Osteocyte (in vitro differentiated cells): Measurements from ENCODE around the gene PPARA. TPM values are rescaled to one million over a fixed set of nuclear protein-coding genes. Genes with fewer than 3 reads are reported as not detected.
A peak's percentile ranks its signal among the peaks of the same experiment; 100 is the strongest.
"Not testable (repeated sequence)": the region's sequence is repeated elsewhere in the genome, so short reads cannot be mapped to it uniquely, and the experiment has no call there.

ENCODE experiments used
- DNase-seq: peaks from one replicate; pipeline ENCODE4 v3.0.0; 2021; ENCODE audit warnings: mixed read lengths; ENCODE audit not compliant: unreplicated experiment; ENCODE audit errors: extremely low spot score
- H3K27ac Mint-ChIP-seq: one replicate; pipeline ENCODE4 v1.8.0; 2021; ENCODE audit warnings: mild to moderate bottlenecking, mixed read lengths; ENCODE audit not compliant: unreplicated experiment
- H3K27me3 Mint-ChIP-seq: one replicate; pipeline ENCODE4 v1.8.0; 2021; ENCODE audit warnings: mixed read lengths; ENCODE audit not compliant: unreplicated experiment
- H3K36me3 Mint-ChIP-seq: one replicate; pipeline ENCODE4 v1.8.0; 2021; ENCODE audit warnings: mixed read lengths; ENCODE audit not compliant: unreplicated experiment
- H3K4me1 Mint-ChIP-seq: one replicate; pipeline ENCODE4 v1.8.0; 2021; ENCODE audit warnings: mixed read lengths; ENCODE audit not compliant: unreplicated experiment
- H3K4me3 Mint-ChIP-seq: one replicate; pipeline ENCODE4 v1.8.0; 2021; ENCODE audit warnings: mild to moderate bottlenecking, moderate library complexity, mixed read lengths; ENCODE audit not compliant: unreplicated experiment
- H3K9me3 Mint-ChIP-seq: one replicate; pipeline ENCODE4 v1.8.0; 2021; ENCODE audit warnings: mixed read lengths; ENCODE audit not compliant: unreplicated experiment
- total RNA-seq: library from RNA; stranded (reverse); gene quantifications from 2 replicates; pipeline ENCODE4 v1.2.1, GENCODE V29; 2021
- TF ChIP-seq, protein P1 (sequence below): fragments of 200-600 bp; sonication (generic); IDR thresholded peaks from 2 replicates; pipeline ENCODE4 v1.5.0; 2021; ENCODE audit warnings: antibody characterized with exemption, mild to moderate bottlenecking, moderate library complexity

Gene PPARA
- total RNA-seq, 1 donor from 2014 or later = 21.9 TPM

DNA sequence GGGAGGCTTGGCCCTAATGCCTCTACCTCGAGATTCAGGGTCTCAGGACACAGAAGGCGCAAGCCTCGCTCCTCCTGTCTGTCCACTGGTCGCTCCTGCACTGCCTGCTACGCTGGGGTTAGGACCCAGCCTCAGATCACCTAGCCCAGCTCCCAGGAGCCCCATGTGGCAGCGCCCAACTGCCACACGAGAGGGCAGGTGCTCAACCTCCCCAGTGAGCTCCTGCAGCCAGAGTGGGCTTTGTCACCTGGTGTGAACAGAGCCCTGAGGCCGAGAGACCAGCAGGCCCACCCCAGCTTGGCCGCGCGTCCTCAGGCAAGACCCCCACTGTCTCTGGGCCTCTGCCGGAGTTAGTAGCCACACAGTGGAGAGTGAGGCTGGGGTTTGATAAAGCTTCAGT lies 21.7 kb upstream of the PPARA start:
- no peaks in the 10 kb centered on the region for H3K4me1 Mint-ChIP-seq
- no peaks in the 10 kb centered on the region for H3K9me3 Mint-ChIP-seq
- H3K27ac Mint-ChIP-seq = no peak overlapping the region
- H3K4me3 Mint-ChIP-seq = no peak overlapping the region
- TF ChIP-seq, protein P1, sequence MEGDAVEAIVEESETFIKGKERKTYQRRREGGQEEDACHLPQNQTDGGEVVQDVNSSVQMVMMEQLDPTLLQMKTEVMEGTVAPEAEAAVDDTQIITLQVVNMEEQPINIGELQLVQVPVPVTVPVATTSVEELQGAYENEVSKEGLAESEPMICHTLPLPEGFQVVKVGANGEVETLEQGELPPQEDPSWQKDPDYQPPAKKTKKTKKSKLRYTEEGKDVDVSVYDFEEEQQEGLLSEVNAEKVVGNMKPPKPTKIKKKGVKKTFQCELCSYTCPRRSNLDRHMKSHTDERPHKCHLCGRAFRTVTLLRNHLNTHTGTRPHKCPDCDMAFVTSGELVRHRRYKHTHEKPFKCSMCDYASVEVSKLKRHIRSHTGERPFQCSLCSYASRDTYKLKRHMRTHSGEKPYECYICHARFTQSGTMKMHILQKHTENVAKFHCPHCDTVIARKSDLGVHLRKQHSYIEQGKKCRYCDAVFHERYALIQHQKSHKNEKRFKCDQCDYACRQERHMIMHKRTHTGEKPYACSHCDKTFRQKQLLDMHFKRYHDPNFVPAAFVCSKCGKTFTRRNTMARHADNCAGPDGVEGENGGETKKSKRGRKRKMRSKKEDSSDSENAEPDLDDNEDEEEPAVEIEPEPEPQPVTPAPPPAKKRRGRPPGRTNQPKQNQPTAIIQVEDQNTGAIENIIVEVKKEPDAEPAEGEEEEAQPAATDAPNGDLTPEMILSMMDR = no peak
- H3K27me3 Mint-ChIP-seq = no peaks in the 10 kb centered on the region
- H3K36me3 Mint-ChIP-seq = no peaks in the 10 kb centered on the region
- no peak for DNase-seq

- no peak overlapping the region for H3K27ac Mint-ChIP-seq
- no peaks in the 10 kb centered on the region for H3K4me1 Mint-ChIP-seq
- H3K4me3 Mint-ChIP-seq = no peak overlapping the region
- TF ChIP-seq, protein P1 = no peak
- H3K27me3 Mint-ChIP-seq = no peaks in the 10 kb centered on the region
- H3K9me3 Mint-ChIP-seq = no peaks in the 10 kb centered on the region
- no peaks in the 10 kb centered on the region for H3K36me3 Mint-ChIP-seq
- no peak for DNase-seq
Measured at GRCh38 chr22:46129390-46130041, 20.8 kb upstream of the PPARA start.

DNA sequence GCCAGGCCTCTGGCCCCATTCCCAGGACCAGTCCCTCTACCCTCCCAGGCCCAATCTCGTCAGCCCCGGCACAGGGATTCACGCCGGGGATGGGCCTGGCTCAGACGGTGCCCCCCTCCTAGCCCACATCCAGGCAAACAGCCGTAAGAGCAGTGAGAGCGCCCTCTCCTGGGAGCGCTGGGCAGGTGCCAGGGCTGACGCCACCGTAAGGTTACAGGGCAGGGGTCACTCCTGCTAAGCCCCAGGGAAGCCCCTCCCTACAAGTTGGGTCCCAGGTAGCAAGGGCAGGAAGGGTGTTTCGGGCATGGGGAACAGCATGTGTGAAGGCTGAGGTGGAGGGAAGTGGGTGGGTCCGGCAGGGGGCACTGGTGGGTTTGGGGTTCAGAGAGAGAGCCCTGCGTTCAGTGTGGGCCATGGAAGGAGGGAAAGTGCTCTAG lies 19.2 kb upstream of the PPARA start:
- Mint-ChIP-seq H3K4me3 (no peak overlapping the region), H3K4me1 (no peaks in the 10 kb centered on the region), H3K27me3 (no peaks in the 10 kb centered on the region), H3K27ac (no peak overlapping the region), H3K36me3 (no peaks in the 10 kb centered on the region), H3K9me3 (no peaks in the 10 kb centered on the region)
- TF ChIP-seq, protein P1 = peak; percentile 40
- no peak for DNase-seq

- not testable (repeated sequence) for H3K4me3 Mint-ChIP-seq, H3K27ac Mint-ChIP-seq, H3K27me3 Mint-ChIP-seq, H3K36me3 Mint-ChIP-seq, DNase-seq, H3K4me1 Mint-ChIP-seq, H3K9me3 Mint-ChIP-seq
Measured at GRCh38 chr22:46132193-46132829, 18.0 kb upstream of the PPARA start.

DNA sequence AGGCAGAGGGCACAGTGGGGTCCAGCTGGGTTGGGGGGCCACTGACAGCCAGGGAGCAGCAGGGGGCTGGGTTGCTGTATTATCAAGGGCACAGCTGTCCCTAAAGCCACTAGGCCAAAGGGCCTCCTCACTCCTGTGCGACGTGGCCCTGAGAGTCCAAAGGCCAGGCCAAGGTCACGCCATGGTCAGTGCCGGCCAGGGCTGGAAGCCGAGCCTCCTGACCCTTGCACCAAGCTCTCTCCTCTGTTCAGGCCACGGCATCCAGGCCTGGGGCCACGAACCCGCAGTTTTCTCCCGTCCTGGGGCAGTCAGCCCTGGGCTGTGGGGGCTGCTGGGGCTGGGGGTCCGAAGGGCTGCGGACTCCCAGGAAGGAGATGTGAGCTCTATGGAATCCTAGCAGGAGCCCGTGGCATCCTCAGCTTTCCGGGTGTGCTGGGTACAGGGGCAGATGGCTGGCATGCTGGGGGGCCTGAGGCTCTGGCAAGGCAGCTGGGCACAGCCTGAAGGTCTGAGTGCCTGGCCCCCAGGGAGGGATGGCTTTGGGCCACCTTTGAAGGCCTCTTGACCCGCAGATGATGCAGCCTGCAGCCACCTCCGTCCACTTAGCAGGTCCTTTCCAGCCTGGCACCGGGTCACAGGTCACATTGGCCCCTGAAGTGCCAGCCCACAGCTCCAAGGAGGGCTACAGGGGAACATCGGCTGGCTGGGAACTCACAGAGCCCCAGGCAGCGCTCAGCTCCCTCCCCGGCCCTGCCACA lies 17.3 kb upstream of the PPARA start:
- Mint-ChIP-seq H3K27ac (no peak overlapping the region), H3K27me3 (no peaks in the 10 kb centered on the region), H3K36me3 (no peaks in the 10 kb centered on the region), H3K4me1 (no peaks in the 10 kb centered on the region), H3K9me3 (no peaks in the 10 kb centered on the region), H3K4me3 (no peak overlapping the region)
- TF ChIP-seq, protein P1 = no peak
- no peak for DNase-seq
